NCI-H1694 (cell line): Measurements from ENCODE around the gene AIDA.
"Not testable (repeated sequence)": the region's sequence is repeated elsewhere in the genome, so short reads cannot be mapped to it uniquely, and the experiment has no call there.

Experiments
- DNase-seq: peaks from one replicate; lab custom pipeline; 2025; lab: John Stamatoyannopoulos, UW

AIDA gene

DNA sequence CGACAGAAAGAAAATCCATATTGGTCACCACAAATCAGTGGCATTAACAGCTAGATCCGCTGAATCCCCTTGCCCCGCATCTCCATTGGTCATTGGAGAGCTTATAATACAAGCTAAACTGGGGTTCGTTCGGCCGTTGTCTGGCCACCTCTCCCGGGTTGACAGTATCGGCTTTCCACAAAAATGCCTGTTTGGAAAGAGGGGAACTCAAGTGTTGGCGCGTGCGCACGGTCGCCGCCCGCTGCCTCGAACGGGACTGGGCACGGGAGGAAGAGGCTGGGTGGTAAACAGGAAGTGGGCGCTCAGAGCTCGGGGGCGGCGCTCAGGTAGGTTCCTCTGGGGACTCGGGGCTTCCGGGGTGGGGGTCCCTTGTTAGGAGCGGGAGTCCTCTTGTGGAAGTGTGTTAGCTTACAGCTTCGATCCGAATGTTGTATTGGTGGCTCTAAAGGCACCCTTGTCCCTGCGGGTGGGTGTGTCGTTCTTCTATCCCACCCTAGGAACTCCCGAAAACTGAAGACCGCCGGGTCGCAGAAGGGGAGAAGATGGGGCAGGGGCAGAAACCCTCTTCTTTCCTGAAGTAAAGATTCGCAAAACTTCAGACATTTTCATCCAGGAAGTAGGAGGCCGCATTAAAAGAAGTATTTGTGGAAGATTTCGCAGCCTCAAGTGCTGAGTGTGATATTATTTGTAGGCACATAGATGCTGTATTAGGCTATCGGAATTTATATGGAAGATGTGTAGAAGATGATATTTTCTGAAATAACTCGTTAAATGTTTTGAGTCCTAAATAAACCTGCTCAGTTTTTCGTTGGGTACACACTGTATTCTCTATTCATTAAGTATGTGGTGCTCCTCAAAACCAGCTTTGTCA lies 1.0 kb upstream of the AIDA start:
- DNase-seq = peak; percentile 93

- DNase-seq = peak; percentile 10
Observed at GRCh38 chr1:222711319-222712252, 705 bp downstream of the AIDA start.

- no peak for DNase-seq
Observed at GRCh38 chr1:222709700-222710153, 2.6 kb downstream of the AIDA start.

DNA sequence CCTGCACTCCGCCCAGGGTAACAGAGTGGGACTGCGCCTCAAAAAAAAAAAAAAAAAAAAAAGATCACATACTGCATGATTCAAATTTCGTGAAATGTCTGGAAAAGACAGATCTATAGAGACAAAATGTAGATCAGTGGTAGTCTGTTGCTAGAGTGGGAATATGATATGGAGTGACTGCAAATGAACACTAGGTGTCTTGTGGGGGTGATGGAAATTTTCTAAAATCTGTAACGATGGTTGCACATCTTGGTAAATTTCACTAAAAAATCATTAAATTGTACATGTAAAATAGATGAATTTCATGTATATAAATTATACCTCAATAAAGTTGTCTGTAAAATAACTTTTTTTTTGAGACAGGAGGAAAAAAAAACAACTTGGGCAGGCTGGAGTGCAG lies 5.5 kb downstream of the AIDA start:
- DNase-seq = no peak

DNA sequence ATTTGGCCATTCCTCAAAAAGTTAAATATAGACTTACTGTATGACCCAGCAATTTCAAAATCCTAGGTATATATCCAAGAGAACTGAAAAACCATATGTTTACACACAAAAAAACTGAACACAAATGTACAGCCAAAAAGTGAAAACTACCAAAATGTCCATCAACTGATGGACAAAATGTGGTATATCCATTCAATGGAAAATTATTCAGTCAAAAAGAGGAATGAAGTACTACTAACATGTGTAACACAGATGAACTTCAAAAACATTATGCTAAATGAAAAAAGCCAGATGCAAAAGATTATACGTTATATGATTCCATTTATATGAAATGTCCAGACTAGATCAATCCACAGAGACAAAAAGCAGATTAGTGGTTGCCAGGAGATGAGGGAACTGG lies 8.0 kb downstream of the AIDA start:
- DNase-seq = no peak

DNA sequence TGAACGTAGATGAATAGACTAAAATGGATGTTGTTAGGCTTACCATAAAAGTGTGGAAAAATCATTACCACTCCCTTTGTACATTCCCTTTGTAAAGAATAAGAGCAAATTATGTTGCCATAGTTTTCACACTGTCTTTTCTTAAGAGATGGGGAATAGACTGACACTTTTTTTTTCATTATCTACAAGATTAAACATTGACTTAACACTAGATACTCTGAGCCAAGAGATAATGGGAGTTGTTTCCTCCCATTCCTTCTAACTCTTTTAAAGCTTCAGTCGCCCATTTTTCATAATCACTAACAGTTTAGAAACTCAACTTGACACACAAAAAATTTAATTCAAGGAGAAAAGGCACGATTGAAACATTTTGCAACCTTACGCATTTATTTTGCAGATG lies 10.1 kb downstream of the AIDA start:
- DNase-seq = no peak

DNA sequence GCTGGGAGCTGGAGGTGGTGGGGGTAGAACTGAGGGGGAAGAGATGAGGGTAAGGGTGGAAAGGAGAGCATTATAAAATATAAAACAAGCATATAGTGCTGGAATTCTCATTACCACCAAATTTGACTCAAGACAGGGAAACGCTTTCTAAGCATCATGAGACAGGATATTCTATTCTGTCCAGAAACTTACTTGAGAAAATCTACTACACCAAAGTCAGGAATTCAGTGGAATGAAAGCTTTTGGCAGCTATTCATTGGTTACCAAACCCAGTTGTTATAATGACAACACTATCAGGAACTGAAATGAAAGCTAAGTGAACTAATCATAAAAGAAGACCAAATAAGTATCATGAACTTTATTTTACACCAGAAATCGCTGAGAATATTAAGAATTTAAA lies 14.5 kb downstream of the AIDA start:
- DNase-seq = no peak

DNA sequence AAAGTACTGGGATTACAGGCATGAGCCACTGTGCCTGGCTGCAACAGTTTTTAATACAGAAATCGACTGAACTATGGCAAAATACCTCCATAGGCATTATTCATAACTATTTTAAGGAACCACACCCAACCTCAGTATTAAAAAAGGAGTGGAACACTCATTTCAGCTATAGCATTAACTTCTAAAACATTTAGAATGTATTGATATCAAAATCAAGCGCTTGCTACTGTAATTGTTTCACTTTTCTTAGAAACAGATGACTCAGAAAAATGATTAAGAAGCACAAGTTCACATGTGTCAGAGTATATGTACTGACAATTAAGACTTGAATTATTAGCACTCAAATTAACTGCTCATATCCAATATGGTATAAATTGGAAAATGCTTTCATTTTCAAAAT lies 15.1 kb downstream of the AIDA start:
- DNase-seq = no peak

- no peak for DNase-seq
Observed at GRCh38 chr1:222696741-222697140, 15.6 kb downstream of the AIDA start.

- no peak for DNase-seq
Observed at GRCh38 chr1:222694927-222695326, 17.4 kb downstream of the AIDA start.

GRCh38 chr1:222691016-222691415 lies 21.3 kb downstream of the AIDA start:
- DNase-seq = no peak

DNA sequence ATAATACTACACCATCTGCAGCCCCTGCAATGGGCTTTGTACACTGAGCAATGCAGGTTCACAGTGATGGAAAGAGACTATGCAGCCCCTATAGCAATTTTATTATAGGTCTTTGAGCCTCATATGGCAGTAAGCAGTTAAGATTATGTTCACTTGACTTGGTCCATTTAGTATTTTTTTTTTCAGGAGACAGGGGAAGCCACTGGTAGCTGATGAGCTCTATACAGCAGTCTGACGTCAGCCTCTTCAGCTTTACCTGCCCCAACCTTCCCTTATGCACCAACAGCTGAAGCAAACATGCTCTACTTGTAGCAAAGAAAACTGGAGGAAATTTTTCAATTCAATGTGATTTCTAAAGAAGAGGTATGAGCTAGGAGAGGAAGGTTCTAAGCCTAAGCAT lies 32.2 kb downstream of the AIDA start:
- DNase-seq = no peak

DNA sequence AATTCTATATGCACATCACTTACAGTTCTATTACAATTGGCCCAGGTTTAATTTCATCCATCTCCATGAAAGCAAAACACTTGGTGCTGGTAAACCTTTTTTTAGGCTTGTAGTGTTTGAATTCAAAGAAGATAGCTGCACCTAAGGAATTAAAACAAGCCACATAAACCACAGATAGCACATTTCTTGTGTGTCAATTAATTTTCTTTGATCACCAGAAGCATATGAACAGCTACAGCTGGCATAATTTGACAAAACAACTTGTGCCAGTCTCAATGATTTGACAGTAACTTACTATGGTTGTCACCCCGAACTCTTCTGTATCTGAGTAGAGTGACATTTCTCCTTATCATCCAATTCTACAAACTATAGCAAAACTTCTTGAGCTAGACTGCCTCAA lies 42.2 kb downstream of the AIDA start:
- no peak for DNase-seq

DNA sequence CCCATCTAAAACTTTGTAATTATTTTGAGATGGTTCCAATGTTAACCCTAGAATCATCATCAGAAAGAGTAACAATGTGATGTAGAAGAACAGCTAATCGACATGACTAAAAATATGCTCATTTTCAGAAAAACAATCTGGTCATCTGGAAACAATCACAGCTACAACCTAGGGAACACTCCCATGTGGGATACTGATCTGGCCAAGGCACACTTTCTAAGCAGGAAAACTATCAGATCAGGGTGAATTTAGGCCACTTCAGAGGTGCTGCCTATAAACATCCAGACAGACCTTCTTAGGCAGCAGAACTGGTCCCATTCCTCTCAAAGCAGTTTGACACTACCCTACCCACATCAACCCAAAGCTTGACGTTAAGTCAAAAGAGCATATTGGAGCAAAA lies 43.2 kb downstream of the AIDA start:
- not testable (repeated sequence) for DNase-seq

DNA sequence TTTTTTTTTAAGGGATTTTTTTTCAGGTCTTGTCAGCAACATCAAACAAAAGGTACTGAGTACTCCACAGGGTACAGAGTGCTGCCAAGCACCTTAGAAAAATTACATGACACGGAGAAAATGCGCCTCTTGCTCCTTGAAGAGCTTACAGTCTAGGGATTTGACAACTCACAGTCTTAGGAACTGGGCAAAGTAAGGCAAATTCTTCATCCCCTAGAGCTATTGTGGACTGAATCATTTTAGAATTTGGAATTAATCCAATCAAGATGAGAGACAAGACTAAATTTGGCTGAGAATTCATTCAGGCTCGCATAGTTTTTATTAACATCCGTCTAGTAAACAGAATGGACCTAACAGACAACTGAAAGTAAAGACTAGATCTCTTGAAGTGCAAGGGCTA lies 44.1 kb downstream of the AIDA start:
- DNase-seq = not testable (repeated sequence)

- DNase-seq = no peak
Observed at GRCh38 chr1:222665964-222666363, 46.3 kb downstream of the AIDA start.

- DNase-seq = no peak
Observed at GRCh38 chr1:222663431-222663934, 48.8 kb downstream of the AIDA start.

- DNase-seq = no peak
Observed at GRCh38 chr1:222657899-222658298, 54.4 kb downstream of the AIDA start.

DNA sequence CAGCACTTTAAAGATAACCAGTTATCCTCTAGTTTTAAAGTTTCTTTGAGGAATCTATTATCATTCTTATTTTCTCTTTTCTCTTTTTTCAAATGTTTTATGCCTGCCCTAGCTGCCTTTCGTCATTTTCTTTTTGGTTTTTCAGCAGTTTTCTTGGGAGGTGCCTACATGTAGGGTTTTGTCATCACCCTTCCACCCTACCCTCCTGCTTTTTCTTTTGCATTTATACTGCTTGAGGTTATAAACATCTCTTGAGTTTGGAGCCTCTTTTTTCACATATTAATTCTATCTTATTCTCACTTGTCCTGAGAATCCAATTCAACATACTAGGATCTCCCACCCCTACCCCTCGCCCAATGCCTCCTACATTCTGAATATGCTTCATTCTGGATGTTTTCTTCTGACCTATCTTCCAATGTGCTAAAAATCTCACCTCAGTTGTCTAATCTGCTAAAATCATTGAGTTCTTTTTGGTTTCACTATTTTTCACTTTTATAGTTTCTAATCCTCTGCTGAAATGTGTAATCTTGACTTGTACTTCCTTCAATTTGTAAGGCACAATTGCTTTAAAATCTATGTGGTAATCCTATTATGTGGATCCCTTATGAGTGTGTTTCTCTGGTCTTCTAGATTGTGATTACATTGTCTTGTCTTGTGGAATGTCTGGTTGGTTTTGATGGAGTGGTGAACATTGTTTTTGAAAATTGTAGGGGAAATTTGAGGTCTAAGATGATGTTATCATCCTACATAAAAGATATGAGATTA lies 55.7 kb downstream of the AIDA start:
- no peak for DNase-seq

DNA sequence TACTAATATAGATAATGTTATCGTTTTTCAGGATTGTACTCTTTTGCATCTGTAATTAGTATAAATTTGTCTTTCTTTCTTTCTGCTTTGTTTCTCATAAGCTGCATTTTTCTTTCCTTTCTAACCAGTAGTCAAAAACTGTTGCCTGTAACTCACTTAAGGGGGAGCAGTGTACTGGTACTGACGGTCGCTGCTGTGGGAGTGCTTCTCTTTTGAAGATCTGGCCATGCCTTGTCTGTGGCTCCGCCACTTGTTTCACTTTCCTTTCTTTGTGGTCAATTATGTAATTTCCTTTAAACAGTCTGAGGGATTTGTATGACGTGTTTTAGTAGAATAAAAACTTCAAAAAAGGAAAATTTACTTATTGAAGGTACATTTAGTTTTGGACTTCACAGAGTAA lies 57.4 kb downstream of the AIDA start:
- no peak for DNase-seq

GRCh38 chr1:222653178-222653827 lies 59.0 kb downstream of the AIDA start:
- DNase-seq = no peak
